Sigmoid colon (tissue), 7 donors: ENCODE results near the gene KRT76. TPM values are rescaled to one million over a fixed set of nuclear protein-coding genes. Genes with fewer than 3 reads are reported as not detected.

ENCODE experiments used
- DNase-seq: peaks from one replicate; pipeline ENCODE4 v3.0.0-alpha.2; 2019
- H3K27ac ChIP-seq, 4 donors: fragments of 200-600 bp; sonication (generic); one replicate each; pipeline ENCODE4 v1.5.1; 2016 to 2019; ENCODE audit warnings: mild to moderate bottlenecking in 1 of 4
- H3K27me3 ChIP-seq, 3 donors: fragments of 200-600 bp; sonication (generic); one replicate each; pipeline ENCODE4 v1.5.1; 2019; ENCODE audit warnings: mild to moderate bottlenecking in 1 of 3
- H3K36me3 ChIP-seq, 4 donors: fragments of 200-600 bp; sonication (generic); one replicate each; pipeline ENCODE4 v1.5.1; 2016 to 2019
- H3K4me1 ChIP-seq, 4 donors: fragments of 200-600 bp; sonication (generic); one replicate each; pipeline ENCODE4 v1.5.1; 2017 to 2019
- H3K4me3 ChIP-seq, 4 donors: fragments of 200-600 bp; sonication (generic); one replicate each; pipeline ENCODE4 v1.5.1; 2017 to 2019; ENCODE audit warnings: mild to moderate bottlenecking in 2 of 4, moderate library complexity in 1 of 4
- H3K9me3 ChIP-seq, 4 donors: fragments of 200-600 bp in 3 of 4; sonication (generic) in 3 of 4; one replicate each; pipeline versions ENCODE4 v1.5.1 to v1.6.1; 2013 to 2019
- EP300 ChIP-seq, 4 donors: sonication (generic); formaldehyde crosslinking; IDR thresholded peaks; one replicate each; pipeline ENCODE4 v1.6.1; 2017; ENCODE audit warnings: antibody characterized with exemption in 4 of 4
- POLR2A ChIP-seq, 2 donors: fragments of 450-650 bp; IDR thresholded peaks; one replicate each; pipeline ENCODE4 v1.6.1; 2016; ENCODE audit warnings: antibody characterized with exemption in 2 of 2, mild to moderate bottlenecking in 2 of 2, moderate library complexity in 2 of 2
- POLR2AphosphoS5 ChIP-seq, 4 donors: sonication (generic); formaldehyde crosslinking; IDR thresholded peaks; one replicate each; pipeline ENCODE4 v1.6.1; 2017; ENCODE audit warnings: antibody characterized with exemption in 4 of 4
- WGBS, 2 donors: extraction: QIAGEN DNeasy Blood & Tissue Kit; methylation state at CpG; one replicate each; pipeline ENCODE4 v1.1.7; 2013; 5-methylcytosine and 5-hydroxymethylcytosine counted together
- intact Hi-C: fragments of 100-400 bp; cut with DNase I; formaldehyde crosslinking; loops from one replicate; pipeline ENCODE4 v1.15.1; 2023
- polyA plus RNA-seq, 3 donors: library from polyadenylated mRNA; stranded (reverse); fragments of 200-250 nt; gene quantifications; one replicate each; pipeline ENCODE4 v1.2.3, GENCODE V29; 2013
- total RNA-seq, 4 donors: library from RNA; depleted of rRNA; stranded (reverse); fragments of >200 nt; gene quantifications; one replicate each; pipeline ENCODE4 v1.1.0, GENCODE V29; 2016
- TF ChIP-seq, protein P1 (sequence below), 4 experiments: fragments of 450-650 bp in 3 of 4; fragments of 200-600 bp in 1 of 4; IDR thresholded peaks; one replicate each; pipeline ENCODE4 v1.5.1; 2016 to 2019; ENCODE audit warnings: antibody characterized with exemption in 4 of 4, mild to moderate bottlenecking in 3 of 4, moderate library complexity in 2 of 4
- donor health status: healthy with polysubstance abuse.
- donor health status: Bipolar disorder and iron deficiency.
- donor health status: healthy.

The KRT76 gene
- total and polyA plus RNA-seq, 7 donors: not detected

GRCh38 chr12:52749827-52750226 lies 27.3 kb downstream of the KRT76 start:
- H3K9me3 ChIP-seq: no peaks in the 10 kb centered on the region
- H3K27me3 ChIP-seq: no peaks in the 10 kb centered on the region
- TF ChIP-seq POLR2A (IDR thresholded peaks at IDR 0.05) (no peak), EP300 (IDR thresholded peaks at IDR 0.05) (no peak), POLR2AphosphoS5 (IDR thresholded peaks at IDR 0.05) (no peak)
- TF ChIP-seq, protein P1, sequence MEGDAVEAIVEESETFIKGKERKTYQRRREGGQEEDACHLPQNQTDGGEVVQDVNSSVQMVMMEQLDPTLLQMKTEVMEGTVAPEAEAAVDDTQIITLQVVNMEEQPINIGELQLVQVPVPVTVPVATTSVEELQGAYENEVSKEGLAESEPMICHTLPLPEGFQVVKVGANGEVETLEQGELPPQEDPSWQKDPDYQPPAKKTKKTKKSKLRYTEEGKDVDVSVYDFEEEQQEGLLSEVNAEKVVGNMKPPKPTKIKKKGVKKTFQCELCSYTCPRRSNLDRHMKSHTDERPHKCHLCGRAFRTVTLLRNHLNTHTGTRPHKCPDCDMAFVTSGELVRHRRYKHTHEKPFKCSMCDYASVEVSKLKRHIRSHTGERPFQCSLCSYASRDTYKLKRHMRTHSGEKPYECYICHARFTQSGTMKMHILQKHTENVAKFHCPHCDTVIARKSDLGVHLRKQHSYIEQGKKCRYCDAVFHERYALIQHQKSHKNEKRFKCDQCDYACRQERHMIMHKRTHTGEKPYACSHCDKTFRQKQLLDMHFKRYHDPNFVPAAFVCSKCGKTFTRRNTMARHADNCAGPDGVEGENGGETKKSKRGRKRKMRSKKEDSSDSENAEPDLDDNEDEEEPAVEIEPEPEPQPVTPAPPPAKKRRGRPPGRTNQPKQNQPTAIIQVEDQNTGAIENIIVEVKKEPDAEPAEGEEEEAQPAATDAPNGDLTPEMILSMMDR (IDR thresholded peaks at IDR 0.05): no peak
- H3K4me3 ChIP-seq: no peak overlapping the region
- 81 to 82% methylated on average over 3 of the region's 3 CpGs for WGBS, 2 donors
- H3K4me1 ChIP-seq: no peaks in the 10 kb centered on the region
- H3K36me3 ChIP-seq: no peaks in the 10 kb centered on the region
- DNase-seq: no peak
- H3K27ac ChIP-seq: no peak overlapping the region
- intact Hi-C loops: no loop called here

DNA sequence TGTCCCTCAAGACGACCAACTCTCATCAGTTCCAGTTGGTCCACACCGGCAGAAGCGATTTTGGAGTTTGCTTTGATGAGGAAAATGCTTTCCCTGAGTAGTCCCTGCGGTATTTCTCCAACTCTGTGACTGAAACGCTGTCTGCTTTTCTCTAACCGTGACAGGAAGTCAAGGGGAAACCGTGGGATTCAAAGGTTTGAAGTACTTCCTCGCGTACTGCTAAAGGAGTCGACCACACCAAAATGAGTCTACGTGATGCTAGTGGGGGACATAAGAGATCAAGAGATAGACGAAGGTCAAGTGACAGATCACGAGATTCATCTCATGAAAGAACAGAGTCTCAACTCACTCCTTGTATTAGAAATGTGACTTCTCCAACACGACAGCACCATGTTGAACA lies 28.6 kb downstream of the KRT76 start:
- no peak for TF ChIP-seq POLR2A (IDR thresholded peaks at IDR 0.05)
- TF ChIP-seq POLR2AphosphoS5 (IDR thresholded peaks at IDR 0.05): no peak
- Histone ChIP-seq H3K9me3 (no peaks in the 10 kb centered on the region), H3K4me1 (no peaks in the 10 kb centered on the region), H3K27ac (no peak overlapping the region), H3K36me3 (no peaks in the 10 kb centered on the region), H3K4me3 (no peak overlapping the region), H3K27me3 (no peaks in the 10 kb centered on the region)
- intact Hi-C loops: no loop called here
- no peak for DNase-seq
- WGBS, 2 donors: 51 to 80% methylated on average over 14 of the region's 14 CpGs

- intact Hi-C loops: no loop called here
- Histone ChIP-seq H3K27ac (no peak overlapping the region), H3K27me3 (peaks cover 0 to 12% (median 4%) of the 10 kb centered on the region in 3 donors), H3K36me3 (no peaks in the 10 kb centered on the region), H3K9me3 (no peaks in the 10 kb centered on the region), H3K4me1 (no peaks in the 10 kb centered on the region), H3K4me3 (no peak overlapping the region)
- TF ChIP-seq POLR2AphosphoS5 (IDR thresholded peaks at IDR 0.05): no peak
- TF ChIP-seq EP300 (IDR thresholded peaks at IDR 0.05): no peak
- TF ChIP-seq, protein P1 (IDR thresholded peaks at IDR 0.05): no peak
- no peak for TF ChIP-seq POLR2A (IDR thresholded peaks at IDR 0.05)
- WGBS, 2 donors: 80 to 86% methylated on average over 5 of the region's 5 CpGs
- no peak for DNase-seq
These were observed 31.6 kb downstream of the KRT76 start for GRCh38 chr12:52745554-52745953.

- 70 to 75% methylated on average over 1 of the region's 1 CpG for WGBS, 2 donors
- no peaks in the 10 kb centered on the region for H3K9me3 ChIP-seq
- TF ChIP-seq EP300 (IDR thresholded peaks at IDR 0.05): no peak
- TF ChIP-seq, protein P1 (IDR thresholded peaks at IDR 0.05): no peak
- no peak for TF ChIP-seq POLR2AphosphoS5 (IDR thresholded peaks at IDR 0.05)
- no peak for TF ChIP-seq POLR2A (IDR thresholded peaks at IDR 0.05)
- H3K27me3 ChIP-seq: peaks cover 0 to 12% (median 4%) of the 10 kb centered on the region in 3 donors
- no peak overlapping the region for H3K27ac ChIP-seq
- intact Hi-C loops: no loop called here
- H3K36me3 ChIP-seq: no peaks in the 10 kb centered on the region
- no peak overlapping the region for H3K4me3 ChIP-seq
- no peaks in the 10 kb centered on the region for H3K4me1 ChIP-seq
- DNase-seq: no peak
These were observed 32.5 kb downstream of the KRT76 start for GRCh38 chr12:52744493-52745156.

- Histone ChIP-seq H3K4me3 (no peak overlapping the region), H3K9me3 (no peaks in the 10 kb centered on the region), H3K27me3 (peaks cover 0 to 12% (median 4%) of the 10 kb centered on the region in 3 donors), H3K27ac (no peak overlapping the region), H3K4me1 (no peaks in the 10 kb centered on the region), H3K36me3 (no peaks in the 10 kb centered on the region)
- TF ChIP-seq POLR2AphosphoS5 (IDR thresholded peaks at IDR 0.05) (no peak), POLR2A (IDR thresholded peaks at IDR 0.05) (no peak), EP300 (IDR thresholded peaks at IDR 0.05) (no peak)
- TF ChIP-seq, protein P1 (IDR thresholded peaks at IDR 0.05): no peak
- no peak for DNase-seq
- intact Hi-C loops: no loop called here
- WGBS, 2 donors: 80 to 86% methylated on average over 3 of the region's 3 CpGs
These were observed 34.2 kb downstream of the KRT76 start for GRCh38 chr12:52742822-52743457.
